H7 (cell line): ENCODE data around the gene EPN2. TPM values are rescaled to one million over a fixed set of nuclear protein-coding genes. Genes with fewer than 3 reads are reported as not detected.
"Not testable (repeated sequence)": the region's sequence is repeated elsewhere in the genome, so short reads cannot be mapped to it uniquely, and the experiment has no call there.

Source experiments
- DNase-seq: peaks from one replicate; pipeline ENCODE4 v3.0.0; 2012
- H3K27me3 ChIP-seq: 2 replicates; pipeline ENCODE4 v1.6.0; 2011; ENCODE audit warnings: mild to moderate bottlenecking, low read length; ENCODE audit not compliant: control insufficient read depth, insufficient read depth
- H3K36me3 ChIP-seq: replicated peaks from 2 replicates; pipeline ENCODE4 v1.5.1; 2011; ENCODE audit warnings: low read length; ENCODE audit not compliant: control insufficient read depth, insufficient read depth
- H3K4me3 ChIP-seq: 2 replicates; pipeline ENCODE4 v1.5.1; 2011; ENCODE audit warnings: low read depth, mild to moderate bottlenecking, control low read depth, low read length, moderate library complexity; ENCODE audit not compliant: insufficient read depth
- total RNA-seq: library from RNA; depleted of rRNA; stranded (reverse); fragments of >200 nt; shearing (Covaris generic); gene quantifications from 2 replicates; pipeline ENCODE4 v1.2.3, GENCODE V29; 2014

EPN2 gene
- total RNA-seq, 1 experiment from 2014 or later, result 23.7 TPM

- Histone ChIP-seq H3K4me3 (no peak overlapping the region), H3K36me3 (no peaks in the 10 kb centered on the region; the same call in 1 of the 2 replicates), H3K27me3 (no peaks in the 10 kb centered on the region)
- no peak for DNase-seq
These were observed 31.4 kb downstream of the EPN2 start for GRCh38 chr17:19268611-19269010.

GRCh38 chr17:19269106-19269505 is 31.9 kb downstream of the EPN2 start:
- Histone ChIP-seq H3K27me3 (no peaks in the 10 kb centered on the region), H3K4me3 (no peak overlapping the region)

GRCh38 chr17:19269641-19270040 is 32.5 kb downstream of the EPN2 start:
- Histone ChIP-seq H3K36me3 (no peaks in the 10 kb centered on the region; the same call in 1 of the 2 replicates), H3K4me3 (no peak overlapping the region), H3K27me3 (no peaks in the 10 kb centered on the region)
- DNase-seq, result no peak

More at GRCh38 chr17:19269106-19269505, 31.9 kb downstream of the EPN2 start:
- no peak for DNase-seq
- no peaks in the 10 kb centered on the region; the same call in 1 of the 2 replicates for H3K36me3 ChIP-seq

GRCh38 chr17:19270347-19270703 is 33.2 kb downstream of the EPN2 start:
- Histone ChIP-seq H3K27me3 (no peaks in the 10 kb centered on the region), H3K4me3 (no peak overlapping the region), H3K36me3 (no peaks in the 10 kb centered on the region; the same call in 1 of the 2 replicates)
- DNase-seq, result no peak

- Histone ChIP-seq H3K27me3 (no peaks in the 10 kb centered on the region), H3K4me3 (no peak overlapping the region), H3K36me3 (no peaks in the 10 kb centered on the region; the same call in 1 of the 2 replicates)
- no peak for DNase-seq
These were observed 33.8 kb downstream of the EPN2 start for GRCh38 chr17:19270704-19271611.

- H3K4me3 ChIP-seq, result no peak overlapping the region
- no peaks in the 10 kb centered on the region; the same call in 1 of the 2 replicates for H3K36me3 ChIP-seq
- no peak for DNase-seq
- H3K27me3 ChIP-seq, result no peaks in the 10 kb centered on the region
These were observed 34.7 kb downstream of the EPN2 start for GRCh38 chr17:19271780-19272357.

- DNase-seq, result no peak
These were observed 36.6 kb downstream of the EPN2 start for GRCh38 chr17:19273731-19274130.

GRCh38 chr17:19274893-19275292 is 37.7 kb downstream of the EPN2 start:
- no peaks in the 10 kb centered on the region for H3K36me3 ChIP-seq
- H3K27me3 ChIP-seq, result no peaks in the 10 kb centered on the region
- DNase-seq, result no peak
- H3K4me3 ChIP-seq, result no peak overlapping the region

More at GRCh38 chr17:19273731-19274130, 36.6 kb downstream of the EPN2 start:
- Histone ChIP-seq H3K4me3 (no peak overlapping the region), H3K27me3 (no peaks in the 10 kb centered on the region), H3K36me3 (no peaks in the 10 kb centered on the region; the same call in 1 of the 2 replicates)

GRCh38 chr17:19275457-19276127 is 38.4 kb downstream of the EPN2 start:
- H3K4me3 ChIP-seq, result no peak overlapping the region
- no peak for DNase-seq

GRCh38 chr17:19278284-19278683 is 41.1 kb downstream of the EPN2 start:
- not testable (repeated sequence) for H3K27me3 ChIP-seq, H3K36me3 ChIP-seq, DNase-seq, H3K4me3 ChIP-seq

More at GRCh38 chr17:19275457-19276127, 38.4 kb downstream of the EPN2 start:
- Histone ChIP-seq H3K27me3 (no peaks in the 10 kb centered on the region), H3K36me3 (no peaks in the 10 kb centered on the region)

GRCh38 chr17:19278729-19279128 is 41.6 kb downstream of the EPN2 start:
- no peak for DNase-seq
- no peak overlapping the region for H3K4me3 ChIP-seq
- H3K27me3 ChIP-seq, result no peaks in the 10 kb centered on the region
- H3K36me3 ChIP-seq, result peaks cover 2% of the 10 kb centered on the region

GRCh38 chr17:19281161-19281560 is 44.0 kb downstream of the EPN2 start:
- H3K4me3 ChIP-seq, result no peak overlapping the region
- H3K27me3 ChIP-seq, result no peaks in the 10 kb centered on the region
- peaks cover 2% of the 10 kb centered on the region for H3K36me3 ChIP-seq
- DNase-seq, result no peak

GRCh38 chr17:19284005-19284959 is 47.1 kb downstream of the EPN2 start:
- no peak overlapping the region for H3K4me3 ChIP-seq
- H3K27me3 ChIP-seq, result no peaks in the 10 kb centered on the region
- DNase-seq, result no peak
- H3K36me3 ChIP-seq, result peaks cover 2% of the 10 kb centered on the region
